ENCODE measurements around the gene ARID1B.

The ARID1B gene

GRCh38 chr6:156988276-156989158, 211.3 kb downstream of the ARID1B start:
- no peak for DNase-seq (ENCODE audit: low read depth in 2 of 2)

GRCh38 chr6:156989159-156989806, 212.1 kb downstream of the ARID1B start:
- DNase-seq (ENCODE audit: low read depth in 2 of 2): no peak

- DNase-seq (ENCODE audit: low read depth in 2 of 2): no peak
These were observed 215.0 kb downstream of the ARID1B start for GRCh38 chr6:156992020-156992804.

DNA sequence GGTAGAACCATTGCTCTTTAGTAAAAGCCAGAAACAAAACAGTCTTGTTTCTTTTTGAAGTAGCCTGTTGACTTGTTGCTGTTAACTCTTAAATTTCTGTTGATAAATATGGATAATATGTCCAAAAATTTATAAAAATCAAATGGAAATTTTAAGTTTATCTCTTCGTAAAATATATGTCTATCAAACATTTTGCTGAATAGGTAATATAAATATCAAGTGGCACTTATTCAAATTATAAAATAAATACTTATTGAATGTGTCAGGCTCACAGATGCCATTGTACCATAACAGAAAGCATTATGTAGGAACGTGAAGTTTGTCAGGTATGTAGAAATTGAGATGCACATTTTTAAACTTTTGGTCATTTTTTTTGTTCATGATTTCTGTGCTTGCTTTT, 216.5 kb downstream of the ARID1B start:
- no peak for DNase-seq (ENCODE audit: low read depth in 2 of 2)

GRCh38 chr6:156994215-156995076, 217.3 kb downstream of the ARID1B start:
- no peak for DNase-seq (ENCODE audit: low read depth in 2 of 2)

GRCh38 chr6:156995502-156995901, 218.3 kb downstream of the ARID1B start:
- no peak for DNase-seq (ENCODE audit: low read depth in 2 of 2)

- no peak for DNase-seq (ENCODE audit: low read depth in 2 of 2)
These were observed 219.1 kb downstream of the ARID1B start for GRCh38 chr6:156996265-156996664.

DNA sequence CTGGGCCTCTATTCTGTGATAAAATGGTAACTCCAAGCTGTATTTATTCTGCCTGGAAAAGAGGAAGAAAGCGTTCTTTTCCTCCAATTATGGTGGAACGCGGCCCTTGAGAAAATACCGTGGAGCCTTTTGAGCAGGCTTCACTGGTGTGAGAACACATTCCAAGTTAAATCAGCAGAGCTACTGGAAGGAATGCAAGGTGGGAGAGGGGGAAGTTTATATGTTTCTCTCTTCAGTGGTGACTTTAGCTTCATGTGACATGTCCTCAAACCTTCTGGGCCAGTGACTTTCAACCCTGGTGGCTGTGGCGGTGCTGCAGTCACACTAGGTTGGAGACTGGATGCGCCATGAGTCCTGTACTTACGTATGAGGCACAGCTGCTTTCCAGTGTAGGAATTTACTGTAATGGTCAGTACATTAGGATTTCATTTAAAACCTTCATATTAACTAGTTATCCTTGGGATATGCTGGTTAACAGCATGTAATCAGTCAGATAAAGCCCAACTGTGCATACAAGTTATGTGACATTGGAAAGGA, 221.7 kb downstream of the ARID1B start:
- DNase-seq (ENCODE audit: low read depth in 2 of 2): no peak

GRCh38 chr6:156999762-157000161, 222.6 kb downstream of the ARID1B start:
- no peak for DNase-seq (ENCODE audit: low read depth in 2 of 2)

- DNase-seq (ENCODE audit: low read depth in 2 of 2): no peak
These were observed 224.5 kb downstream of the ARID1B start for GRCh38 chr6:157001716-157002115.

- DNase-seq (ENCODE audit: low read depth in 2 of 2): no peak
These were observed 225.6 kb downstream of the ARID1B start for GRCh38 chr6:157002774-157003173.

DNA sequence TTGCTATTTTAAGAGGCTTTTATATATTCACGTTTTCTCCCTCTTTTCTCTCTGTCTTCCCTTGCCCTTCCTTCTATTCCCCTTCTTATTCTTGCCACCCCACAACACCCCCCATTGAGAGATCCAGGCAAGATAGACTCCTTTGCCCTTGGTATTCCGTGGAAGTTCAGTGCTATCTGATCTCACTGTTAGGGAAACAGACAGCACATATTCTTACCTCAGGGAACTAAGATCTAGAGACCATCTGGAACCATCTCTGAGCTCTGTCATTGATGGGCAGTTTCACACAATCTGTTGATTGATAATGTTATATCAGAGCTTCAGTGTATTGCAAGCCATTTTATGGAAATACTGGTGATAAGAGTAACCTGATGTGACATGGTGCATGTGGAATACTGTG, 228.8 kb downstream of the ARID1B start:
- no peak for DNase-seq (ENCODE audit: low read depth in 2 of 2)

DNA sequence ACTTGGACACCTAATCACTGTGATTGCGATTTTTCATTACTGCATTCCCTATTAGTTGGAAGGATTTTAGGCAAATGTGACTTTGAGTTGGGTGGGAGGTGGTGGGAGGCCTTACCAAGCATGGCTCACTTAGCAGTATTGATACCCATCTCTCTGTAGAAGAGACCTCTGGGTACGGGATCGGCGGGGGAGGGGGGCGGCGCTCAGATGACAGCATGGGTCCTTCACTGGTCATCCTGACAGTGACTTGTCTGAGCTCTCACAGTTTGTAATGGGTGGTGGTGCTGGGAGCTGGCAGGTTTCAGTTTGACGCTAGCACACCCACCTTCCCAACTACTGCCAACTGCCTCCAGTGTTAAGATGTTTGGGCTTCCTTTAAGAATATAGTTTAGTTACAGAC, 231.4 kb downstream of the ARID1B start:
- DNase-seq (ENCODE audit: low read depth in 2 of 2): no peak

DNA sequence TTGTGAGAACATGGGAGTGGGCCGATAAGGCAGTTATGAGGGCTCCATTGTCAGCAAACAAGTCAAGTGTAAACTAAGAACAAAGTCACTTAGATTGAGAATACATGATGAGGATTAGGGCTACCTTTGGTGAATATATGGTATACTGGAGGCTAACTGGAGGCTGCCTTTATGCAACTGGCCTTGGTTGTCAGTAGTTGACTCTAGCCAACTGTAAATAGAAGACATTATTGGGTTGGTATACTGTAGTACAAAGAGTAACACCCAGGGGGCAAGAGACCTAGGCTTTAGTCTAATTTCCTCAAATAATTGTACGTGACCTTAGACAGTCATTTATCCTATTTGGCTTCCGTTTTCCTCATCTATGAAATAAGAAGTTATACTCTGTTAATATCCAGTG, 235.2 kb downstream of the ARID1B start:
- DNase-seq (ENCODE audit: low read depth in 2 of 2): no peak

DNA sequence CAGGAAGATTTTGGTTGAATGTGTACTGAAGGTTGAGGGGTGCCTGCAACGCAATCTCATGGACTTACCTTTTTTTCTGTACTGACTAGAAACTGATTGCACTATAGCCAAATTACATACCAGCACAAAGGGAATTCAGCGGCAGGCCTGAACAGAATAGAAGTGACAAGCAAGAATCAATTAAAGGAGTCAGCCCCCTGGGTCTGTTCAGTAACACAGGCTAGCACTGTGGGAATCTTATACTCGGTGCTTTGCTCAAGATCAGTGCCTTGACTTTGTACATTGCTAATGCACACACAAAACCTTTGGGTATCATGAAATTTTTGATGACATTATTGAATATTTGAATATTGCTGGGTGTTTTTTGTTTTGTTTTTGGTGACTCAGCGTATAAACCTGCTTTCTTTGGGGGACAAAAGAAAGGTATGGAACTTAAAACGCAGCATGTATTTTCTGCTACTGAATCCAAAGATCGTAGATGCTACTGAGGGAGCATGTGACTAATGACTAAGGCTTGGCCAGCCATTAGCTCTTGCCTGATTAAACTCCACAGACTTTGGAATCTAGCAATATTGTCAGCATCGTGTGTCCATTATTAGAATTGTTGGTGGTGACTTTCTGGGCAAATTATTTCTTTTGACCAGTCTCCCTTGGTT, 236.6 kb downstream of the ARID1B start:
- no peak for DNase-seq (ENCODE audit: low read depth in 2 of 2)

- DNase-seq (ENCODE audit: low read depth in 2 of 2): no peak
These were observed 237.7 kb downstream of the ARID1B start for GRCh38 chr6:157014871-157015270.

- no peak for DNase-seq (ENCODE audit: low read depth in 2 of 2)
These were observed 239.8 kb downstream of the ARID1B start for GRCh38 chr6:157017022-157017421.

- no peak for DNase-seq (ENCODE audit: low read depth in 2 of 2)
These were observed 240.7 kb downstream of the ARID1B start for GRCh38 chr6:157017861-157018260.

DNA sequence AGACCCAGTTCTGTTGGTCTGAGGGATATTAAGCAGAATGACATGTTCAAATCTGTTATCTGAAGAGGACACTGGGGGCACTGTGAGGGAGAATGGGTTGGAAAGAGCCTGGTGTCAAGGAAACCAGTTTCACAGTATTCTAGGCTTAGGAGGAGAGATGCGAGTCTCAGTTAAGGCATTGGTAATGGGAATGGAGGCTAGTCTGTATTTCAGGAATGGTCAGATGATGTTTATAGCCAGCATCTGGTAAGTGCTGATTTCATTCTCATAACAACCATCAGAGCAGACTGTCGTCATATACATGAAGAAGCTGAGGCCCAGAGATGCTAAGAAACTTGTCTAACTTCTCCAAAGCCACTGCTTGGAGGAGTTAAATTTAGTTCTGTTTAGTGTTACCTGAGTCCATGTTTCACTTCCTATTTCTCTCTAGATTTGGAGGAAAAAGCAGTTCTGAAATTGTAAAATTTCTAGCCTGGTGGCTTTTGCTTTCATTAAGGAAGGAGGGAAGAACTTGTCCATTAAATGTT, 242.0 kb downstream of the ARID1B start:
- DNase-seq (ENCODE audit: low read depth in 2 of 2): no peak

- no peak for DNase-seq (ENCODE audit: low read depth in 2 of 2)
These were observed 242.6 kb downstream of the ARID1B start for GRCh38 chr6:157019733-157020132.

Measured in stimulated activated CD8-positive, alpha-beta memory T cell treated with anti-CD3 and anti-CD28 coated beads, Interleukin-2, amount 100 ng/mL, for 1 hour (primary cell).